Measurements from ENCODE around the gene CPZ.
A peak's percentile ranks its signal among the peaks of the same experiment; 100 is the strongest.

Gene CPZ

GRCh38 chr4:8594097-8595038, 1.8 kb downstream of the CPZ start:
- TF ChIP-seq, protein P1, sequence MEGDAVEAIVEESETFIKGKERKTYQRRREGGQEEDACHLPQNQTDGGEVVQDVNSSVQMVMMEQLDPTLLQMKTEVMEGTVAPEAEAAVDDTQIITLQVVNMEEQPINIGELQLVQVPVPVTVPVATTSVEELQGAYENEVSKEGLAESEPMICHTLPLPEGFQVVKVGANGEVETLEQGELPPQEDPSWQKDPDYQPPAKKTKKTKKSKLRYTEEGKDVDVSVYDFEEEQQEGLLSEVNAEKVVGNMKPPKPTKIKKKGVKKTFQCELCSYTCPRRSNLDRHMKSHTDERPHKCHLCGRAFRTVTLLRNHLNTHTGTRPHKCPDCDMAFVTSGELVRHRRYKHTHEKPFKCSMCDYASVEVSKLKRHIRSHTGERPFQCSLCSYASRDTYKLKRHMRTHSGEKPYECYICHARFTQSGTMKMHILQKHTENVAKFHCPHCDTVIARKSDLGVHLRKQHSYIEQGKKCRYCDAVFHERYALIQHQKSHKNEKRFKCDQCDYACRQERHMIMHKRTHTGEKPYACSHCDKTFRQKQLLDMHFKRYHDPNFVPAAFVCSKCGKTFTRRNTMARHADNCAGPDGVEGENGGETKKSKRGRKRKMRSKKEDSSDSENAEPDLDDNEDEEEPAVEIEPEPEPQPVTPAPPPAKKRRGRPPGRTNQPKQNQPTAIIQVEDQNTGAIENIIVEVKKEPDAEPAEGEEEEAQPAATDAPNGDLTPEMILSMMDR (IDR thresholded peaks at IDR 0.05; ENCODE audit: borderline replicate concordance, control extremely low read depth, extremely low read depth, insufficient read depth, missing control alignments), result peak; percentile 39
- in situ Hi-C loops (cut with MboI; ENCODE audit: low sequenced_read_pairs, unreplicated experiment), result no loop called here
- DNase-seq (ENCODE audit: low spot score), result peak; percentile 87

DNA sequence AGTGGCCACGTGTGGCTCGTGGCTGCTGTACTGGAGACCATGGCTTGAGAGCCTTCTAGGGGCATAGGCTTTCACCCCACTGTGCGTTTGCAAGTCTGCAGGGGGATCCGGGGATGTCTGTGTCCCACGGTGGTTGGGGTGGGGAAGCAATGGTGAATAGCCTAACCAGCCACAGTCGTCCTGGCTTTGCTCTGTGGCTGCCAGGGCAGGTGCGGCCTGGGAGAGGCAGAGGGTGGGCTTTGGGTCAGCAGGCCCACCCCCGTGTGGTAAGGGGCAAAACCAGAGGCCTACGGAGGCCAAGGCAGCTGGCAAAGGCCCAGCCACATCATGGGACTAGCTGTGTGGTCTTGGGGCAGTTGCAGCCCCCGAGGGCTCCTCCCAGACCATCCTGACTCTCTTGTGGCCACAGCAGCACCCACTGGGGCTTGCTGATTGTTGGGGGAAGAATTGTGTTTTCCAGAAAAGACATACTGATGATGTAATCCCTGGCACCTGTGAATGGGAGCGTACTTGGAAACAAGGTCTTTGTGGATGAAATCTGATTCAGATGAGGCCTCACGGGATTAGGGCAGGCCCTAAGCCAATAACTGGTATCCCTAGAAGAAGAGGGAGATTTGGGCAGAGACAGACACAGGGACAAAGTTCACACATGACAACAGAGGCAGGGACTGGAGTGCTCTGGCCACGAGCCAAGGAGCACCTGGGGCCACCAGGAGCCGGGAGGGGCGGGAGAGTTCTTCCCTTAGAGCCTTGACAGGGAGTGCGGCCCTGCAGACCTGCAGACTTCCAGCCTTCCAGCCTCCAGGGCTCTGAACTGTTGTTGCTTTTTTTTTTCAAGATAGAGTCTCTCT, 2.9 kb downstream of the CPZ start:
- in situ Hi-C loops (cut with MboI; ENCODE audit: low sequenced_read_pairs, unreplicated experiment), result no loop called here
- TF ChIP-seq, protein P1 (IDR thresholded peaks at IDR 0.05; ENCODE audit: borderline replicate concordance, control extremely low read depth, extremely low read depth, insufficient read depth, missing control alignments), result no peak
- no peak for DNase-seq (ENCODE audit: low spot score)

DNA sequence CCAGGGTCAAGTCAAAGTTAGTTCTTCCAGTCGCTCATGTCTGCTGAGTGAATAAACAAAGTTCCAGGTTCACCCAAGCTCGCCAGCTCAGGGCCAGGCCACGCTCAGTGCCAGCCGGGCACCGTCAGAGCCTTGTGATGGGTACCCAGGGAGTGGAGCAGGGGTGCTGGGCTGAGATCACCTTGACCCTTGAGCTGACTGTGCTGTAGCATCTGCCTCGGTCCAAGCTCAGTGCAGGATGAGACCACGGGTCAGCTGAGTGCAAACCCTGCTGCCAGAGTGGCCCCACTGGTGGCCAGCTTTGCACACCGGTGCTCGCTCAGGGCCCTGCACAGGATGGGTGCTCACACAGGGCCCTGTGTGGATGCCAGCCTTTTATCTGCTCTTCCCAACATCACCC, 4.3 kb downstream of the CPZ start:
- TF ChIP-seq, protein P1 (IDR thresholded peaks at IDR 0.05; ENCODE audit: borderline replicate concordance, control extremely low read depth, extremely low read depth, insufficient read depth, missing control alignments), result no peak
- no peak for DNase-seq (ENCODE audit: low spot score)
- in situ Hi-C loops (cut with MboI; ENCODE audit: low sequenced_read_pairs, unreplicated experiment), result no loop called here

- DNase-seq (ENCODE audit: low spot score), result no peak
- in situ Hi-C loops (cut with MboI; ENCODE audit: low sequenced_read_pairs, unreplicated experiment), result no loop called here
- TF ChIP-seq, protein P1 (IDR thresholded peaks at IDR 0.05; ENCODE audit: borderline replicate concordance, control extremely low read depth, extremely low read depth, insufficient read depth, missing control alignments), result no peak
Measured at GRCh38 chr4:8597319-8597718, 4.8 kb downstream of the CPZ start.

DNA sequence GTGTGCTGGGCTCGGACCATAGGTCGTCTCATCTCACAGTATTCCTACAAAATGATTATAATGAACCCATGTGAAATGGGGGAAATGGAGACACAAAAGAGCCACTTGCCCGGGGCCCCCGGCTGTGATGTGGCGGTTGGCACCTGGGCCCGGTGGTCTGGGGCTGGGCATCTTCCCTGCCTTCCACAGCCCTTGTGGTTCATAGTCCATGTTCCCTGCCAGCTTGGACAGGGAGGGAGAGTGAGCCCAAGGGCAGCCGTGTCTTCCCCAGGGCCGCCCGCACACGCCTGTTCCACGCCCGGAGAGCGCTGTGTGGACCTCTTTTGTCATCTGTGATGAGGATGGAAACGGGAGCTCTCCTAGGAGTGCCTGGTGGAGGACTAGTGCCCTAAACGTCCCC, 5.2 kb downstream of the CPZ start:
- no peak for DNase-seq (ENCODE audit: low spot score)
- TF ChIP-seq, protein P1 (IDR thresholded peaks at IDR 0.05; ENCODE audit: borderline replicate concordance, control extremely low read depth, extremely low read depth, insufficient read depth, missing control alignments), result no peak
- in situ Hi-C loops (cut with MboI; ENCODE audit: low sequenced_read_pairs, unreplicated experiment), result no loop called here

GRCh38 chr4:8598391-8599090, 6.0 kb downstream of the CPZ start:
- no peak for DNase-seq (ENCODE audit: low spot score)
- in situ Hi-C loops (cut with MboI; ENCODE audit: low sequenced_read_pairs, unreplicated experiment), result no loop called here
- TF ChIP-seq, protein P1 (IDR thresholded peaks at IDR 0.05; ENCODE audit: borderline replicate concordance, control extremely low read depth, extremely low read depth, insufficient read depth, missing control alignments), result no peak

All from GM13976 (cell line).